GM20000 (cell line): ENCODE measurements around the gene ANKRD44.

Experiments used
- DNase-seq: peaks from one replicate; pipeline ENCODE4 v3.0.0; 2012; ENCODE audit warnings: low spot score
- TF ChIP-seq, protein P1 (sequence below): IDR thresholded peaks from 2 replicates; pipeline ENCODE4 v1.5.1; 2012; ENCODE audit warnings: mild to moderate bottlenecking, control low read depth; ENCODE audit errors: extremely low read depth, missing control alignments

Gene ANKRD44

DNA sequence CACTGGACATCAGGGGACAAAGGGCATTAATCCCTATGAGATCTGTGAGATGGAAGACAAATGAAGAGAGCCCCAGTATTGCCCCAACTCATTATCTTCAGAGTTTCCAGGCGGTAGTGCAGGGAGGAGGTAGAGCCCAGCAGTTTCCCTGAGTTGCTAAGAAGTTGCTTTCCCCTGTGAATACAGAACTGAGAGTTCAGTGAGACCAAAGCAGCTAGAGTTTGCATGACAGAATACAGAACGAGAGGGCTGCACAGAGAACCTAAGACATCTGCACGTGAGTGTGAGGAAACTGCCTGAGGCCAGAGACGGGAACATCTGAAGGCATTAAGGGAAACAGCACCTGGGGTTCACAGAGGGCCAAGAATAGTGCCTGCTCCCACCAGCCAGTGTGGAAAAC is 366.0 kb downstream of the ANKRD44 start:
- TF ChIP-seq, protein P1, sequence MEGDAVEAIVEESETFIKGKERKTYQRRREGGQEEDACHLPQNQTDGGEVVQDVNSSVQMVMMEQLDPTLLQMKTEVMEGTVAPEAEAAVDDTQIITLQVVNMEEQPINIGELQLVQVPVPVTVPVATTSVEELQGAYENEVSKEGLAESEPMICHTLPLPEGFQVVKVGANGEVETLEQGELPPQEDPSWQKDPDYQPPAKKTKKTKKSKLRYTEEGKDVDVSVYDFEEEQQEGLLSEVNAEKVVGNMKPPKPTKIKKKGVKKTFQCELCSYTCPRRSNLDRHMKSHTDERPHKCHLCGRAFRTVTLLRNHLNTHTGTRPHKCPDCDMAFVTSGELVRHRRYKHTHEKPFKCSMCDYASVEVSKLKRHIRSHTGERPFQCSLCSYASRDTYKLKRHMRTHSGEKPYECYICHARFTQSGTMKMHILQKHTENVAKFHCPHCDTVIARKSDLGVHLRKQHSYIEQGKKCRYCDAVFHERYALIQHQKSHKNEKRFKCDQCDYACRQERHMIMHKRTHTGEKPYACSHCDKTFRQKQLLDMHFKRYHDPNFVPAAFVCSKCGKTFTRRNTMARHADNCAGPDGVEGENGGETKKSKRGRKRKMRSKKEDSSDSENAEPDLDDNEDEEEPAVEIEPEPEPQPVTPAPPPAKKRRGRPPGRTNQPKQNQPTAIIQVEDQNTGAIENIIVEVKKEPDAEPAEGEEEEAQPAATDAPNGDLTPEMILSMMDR = no peak
- peak; percentile 42 for DNase-seq

DNA sequence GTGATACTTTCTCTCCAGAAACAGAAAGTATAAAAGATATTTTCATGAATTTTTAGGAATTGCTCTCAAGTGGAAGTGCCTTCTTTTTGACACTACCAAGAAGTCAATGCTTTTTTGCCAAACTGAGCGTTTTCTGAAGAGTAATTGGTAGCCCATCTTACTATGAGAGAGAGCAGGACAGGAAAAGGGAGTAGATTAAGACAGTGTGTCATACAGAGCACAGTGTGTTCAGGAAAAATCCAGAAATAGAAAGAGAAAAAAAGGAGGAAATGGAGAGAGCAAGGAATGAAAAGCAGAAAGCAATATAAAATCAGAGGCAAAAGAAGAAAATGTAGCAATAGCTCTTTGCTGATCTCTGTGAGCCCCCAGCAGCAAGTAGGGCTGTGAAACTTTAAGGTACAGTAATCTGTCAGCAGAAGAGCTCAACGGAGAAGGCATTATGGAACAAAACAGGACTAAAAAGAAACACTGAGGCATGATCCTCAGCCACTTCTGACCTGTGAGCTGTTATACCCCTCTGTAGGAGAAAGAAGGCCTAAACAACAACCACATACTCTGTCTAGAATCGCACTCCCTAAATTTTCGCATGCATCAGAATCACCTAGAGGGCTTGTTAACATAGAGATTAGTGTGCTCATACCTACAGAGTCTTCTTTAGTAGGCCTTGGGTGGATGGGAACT is 369.0 kb downstream of the ANKRD44 start:
- no peak for DNase-seq
- TF ChIP-seq, protein P1 = no peak

DNA sequence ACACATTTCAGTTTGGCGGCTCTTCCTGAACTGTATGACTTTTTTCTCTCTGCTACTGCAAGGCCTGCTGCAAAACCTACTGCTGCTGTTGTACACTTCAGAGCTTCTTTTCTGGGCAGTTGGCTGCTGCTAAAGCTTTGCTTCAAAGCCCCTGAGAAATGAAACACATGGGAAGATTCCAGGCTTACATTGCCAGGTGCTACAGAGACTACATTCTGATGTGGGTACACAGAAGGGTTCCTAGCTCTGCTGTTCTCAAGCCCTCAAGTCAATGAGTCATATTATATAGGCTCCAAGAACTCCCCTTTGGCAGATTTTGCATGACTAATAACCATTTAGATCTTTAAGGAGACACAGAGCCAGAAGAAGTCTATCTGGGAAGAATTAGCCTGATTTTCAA is 371.2 kb downstream of the ANKRD44 start:
- TF ChIP-seq, protein P1 = no peak
- DNase-seq = no peak
